ENCODE measurements around the gene ATP6V0C.

ATP6V0C gene

DNA sequence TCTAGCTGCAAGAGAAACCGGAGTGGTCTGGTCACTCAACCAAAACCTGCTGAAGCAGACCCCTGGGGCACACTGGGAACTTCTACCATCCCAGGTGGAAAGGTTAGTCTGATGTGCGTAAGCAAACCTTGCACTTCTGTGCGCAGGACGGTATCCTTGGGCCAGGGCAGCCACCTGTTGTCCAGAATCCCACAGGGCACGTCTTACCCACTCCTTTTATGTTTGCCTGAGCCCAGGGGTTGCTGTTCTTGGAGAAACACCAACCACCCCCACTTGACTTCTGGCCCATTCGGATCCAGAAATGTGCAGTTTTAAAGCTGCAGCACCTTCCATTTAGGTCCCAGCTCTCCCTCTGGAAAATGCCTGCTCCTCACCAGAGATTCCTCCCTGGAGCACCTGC, 20.1 kb upstream of the ATP6V0C start:
- DNase-seq: no peak

DNA sequence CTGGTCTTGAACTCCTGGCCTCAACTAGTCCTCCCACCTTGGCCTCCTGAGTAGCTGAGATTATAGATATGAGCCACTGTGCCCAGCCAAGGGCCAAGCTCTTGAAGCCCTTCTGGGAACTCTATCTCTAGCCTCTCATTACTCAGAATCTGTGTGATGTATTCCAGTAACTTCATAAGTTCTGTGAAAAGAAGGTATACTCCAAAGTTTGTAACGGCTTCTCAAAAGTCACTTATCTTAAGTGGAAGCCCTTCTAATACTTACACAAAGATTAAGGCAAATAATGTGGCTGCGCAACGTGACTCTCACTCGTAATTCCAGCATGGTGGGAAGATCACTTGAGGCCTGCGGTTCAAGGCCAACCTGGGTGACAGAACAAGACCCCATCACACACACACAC, 19.1 kb upstream of the ATP6V0C start:
- no peak for DNase-seq

DNA sequence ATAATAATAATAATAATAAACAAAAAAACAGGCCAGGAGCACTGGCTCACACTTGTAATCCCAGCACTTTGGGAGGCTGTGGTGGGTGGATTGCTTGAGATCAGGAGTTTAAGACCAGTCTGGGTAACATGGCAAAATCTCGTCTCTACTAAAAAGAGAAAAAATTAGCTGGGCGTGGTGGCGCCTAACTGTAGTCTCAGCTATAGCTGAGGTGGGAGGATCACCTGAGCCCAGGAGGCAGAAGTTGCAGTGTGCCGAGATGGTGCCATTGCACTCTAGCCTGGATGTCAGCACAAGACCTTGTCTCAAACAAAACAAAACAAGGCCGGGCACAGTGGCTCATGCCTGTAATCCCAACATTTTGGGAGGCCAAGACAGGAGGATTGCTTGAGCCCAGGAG, 18.7 kb upstream of the ATP6V0C start:
- DNase-seq: no peak

DNA sequence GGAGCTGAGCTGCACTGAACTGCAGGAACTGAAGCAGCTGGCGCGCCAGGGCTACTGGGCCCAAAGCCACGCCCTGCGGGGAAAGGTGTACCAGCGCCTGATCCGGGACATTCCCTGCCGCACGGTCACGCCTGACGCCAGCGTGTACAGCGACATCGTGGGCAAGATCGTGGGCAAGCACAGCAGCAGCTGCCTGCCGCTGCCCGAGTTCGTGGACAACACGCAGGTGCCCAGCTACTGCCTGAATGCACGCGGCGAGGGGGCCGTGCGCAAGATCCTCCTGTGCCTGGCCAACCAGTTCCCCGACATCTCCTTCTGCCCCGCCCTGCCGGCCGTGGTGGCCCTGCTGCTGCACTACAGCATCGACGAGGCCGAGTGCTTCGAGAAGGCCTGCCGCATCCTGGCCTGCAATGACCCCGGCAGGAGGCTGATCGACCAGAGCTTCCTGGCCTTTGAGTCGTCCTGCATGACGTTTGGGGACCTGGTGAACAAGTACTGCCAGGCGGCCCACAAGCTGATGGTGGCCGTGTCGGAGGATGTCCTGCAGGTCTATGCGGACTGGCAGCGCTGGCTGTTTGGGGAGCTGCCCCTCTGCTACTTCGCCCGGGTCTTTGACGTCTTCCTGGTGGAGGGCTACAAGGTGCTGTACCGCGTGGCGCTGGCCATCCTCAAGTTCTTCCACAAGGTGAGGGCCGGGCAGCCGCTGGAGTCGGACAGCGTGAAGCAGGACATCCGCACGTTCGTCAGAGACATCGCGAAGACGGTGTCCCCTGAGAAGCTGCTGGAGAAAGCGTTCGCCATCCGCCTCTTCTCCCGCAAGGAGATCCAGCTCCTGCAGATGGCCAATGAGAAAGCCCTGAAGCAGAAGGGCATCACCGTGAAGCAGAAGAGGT, 17.3 kb upstream of the ATP6V0C start:
- DNase-seq: no peak

DNA sequence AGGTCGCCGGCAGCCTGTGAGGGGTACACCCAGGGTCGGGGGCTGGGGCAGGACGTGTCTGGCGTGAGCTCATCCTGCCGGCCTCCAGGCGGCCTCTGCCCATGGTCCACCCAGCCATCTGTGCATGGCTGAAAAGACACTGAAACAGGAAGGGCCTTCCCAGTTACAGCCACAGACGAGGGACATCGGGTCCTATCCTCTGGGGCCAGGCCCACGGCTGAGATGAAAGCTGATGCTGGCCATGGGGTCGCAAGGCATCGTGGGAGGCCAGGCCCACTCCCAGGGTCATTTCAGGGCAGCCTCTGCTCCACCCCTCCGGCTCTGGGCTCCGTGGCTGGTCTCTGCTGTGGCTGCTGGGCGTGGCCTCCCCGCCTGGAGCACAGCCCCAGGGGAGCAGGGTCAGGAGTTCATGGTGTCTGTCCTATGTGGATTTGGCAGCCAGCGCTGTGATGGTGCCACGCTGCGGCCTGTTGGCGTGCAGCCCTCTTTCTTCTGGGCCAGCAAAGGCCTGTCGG, 16.6 kb upstream of the ATP6V0C start:
- no peak for DNase-seq

DNA sequence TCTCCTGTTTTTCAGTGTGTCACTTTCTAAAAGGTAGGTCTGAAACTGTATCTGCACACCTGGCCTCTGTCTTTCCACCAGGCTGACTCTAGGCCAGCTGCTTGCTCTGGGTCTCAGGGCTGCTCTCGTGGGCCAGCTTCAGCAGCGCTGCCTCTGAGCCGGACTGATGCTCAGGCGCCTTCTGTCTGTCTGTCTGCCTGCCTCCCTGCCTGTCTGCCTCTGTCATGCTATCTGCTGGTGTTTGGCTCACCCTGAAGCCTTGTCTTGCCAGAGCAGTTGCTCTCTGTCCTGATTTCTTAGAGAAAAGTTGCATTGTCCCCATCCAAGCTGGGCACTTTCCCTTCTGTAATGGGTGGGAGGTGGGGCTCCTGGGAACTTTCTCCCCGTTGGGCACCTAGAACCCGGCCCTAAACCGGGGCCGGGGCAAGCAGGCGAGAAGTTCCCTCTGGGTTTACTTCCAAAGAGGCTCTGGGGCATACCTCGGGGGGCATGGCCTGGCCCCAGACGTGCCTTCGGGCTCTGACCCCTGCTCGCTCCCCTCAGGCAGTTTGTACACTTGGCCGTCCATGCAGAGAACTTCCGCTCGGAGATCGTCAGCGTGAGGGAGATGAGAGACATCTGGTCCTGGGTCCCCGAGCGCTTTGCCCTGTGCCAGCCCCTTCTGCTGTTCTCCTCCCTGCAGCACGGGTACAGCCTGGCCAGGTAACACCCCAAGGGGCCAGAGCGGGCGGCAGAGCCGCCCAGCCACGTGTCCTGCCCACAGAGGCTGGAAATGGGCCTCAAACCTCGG, 15.9 kb upstream of the ATP6V0C start:
- no peak for DNase-seq

DNA sequence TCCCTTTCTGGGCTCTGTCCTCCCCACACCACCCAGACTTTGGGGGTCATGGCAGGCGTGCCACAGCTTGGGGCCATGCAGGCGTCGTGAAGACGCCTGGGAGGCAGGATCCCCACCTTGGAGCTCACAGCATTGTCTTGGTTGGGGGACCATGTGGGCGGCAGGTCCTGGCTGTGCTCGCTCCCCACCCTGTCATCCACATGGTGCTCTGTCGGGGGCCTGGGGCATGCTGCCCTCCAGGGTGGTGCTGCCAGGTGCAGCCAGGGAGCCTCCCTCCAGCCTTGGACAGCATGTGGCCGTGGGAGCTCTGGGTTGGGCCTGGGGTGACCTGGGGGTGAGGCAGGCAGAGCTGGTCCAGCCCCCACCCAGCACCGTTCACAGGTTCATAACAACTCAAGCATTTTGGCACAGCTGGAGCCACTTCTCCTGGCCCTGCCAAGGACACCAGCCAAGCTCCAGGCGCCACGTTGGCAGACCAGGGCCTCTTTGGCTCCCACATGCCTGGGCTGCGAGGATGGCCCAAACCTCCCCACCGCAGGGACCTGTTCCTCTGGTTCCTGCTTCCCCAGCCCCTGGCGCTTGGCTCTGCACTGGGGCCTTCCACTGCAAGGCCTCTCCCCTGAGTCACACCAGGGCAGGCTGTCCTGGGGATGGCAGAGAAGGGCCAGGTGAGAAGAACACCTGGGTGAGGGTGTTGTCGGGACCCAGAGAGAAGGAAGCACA, 15.1 kb upstream of the ATP6V0C start:
- DNase-seq: no peak

DNA sequence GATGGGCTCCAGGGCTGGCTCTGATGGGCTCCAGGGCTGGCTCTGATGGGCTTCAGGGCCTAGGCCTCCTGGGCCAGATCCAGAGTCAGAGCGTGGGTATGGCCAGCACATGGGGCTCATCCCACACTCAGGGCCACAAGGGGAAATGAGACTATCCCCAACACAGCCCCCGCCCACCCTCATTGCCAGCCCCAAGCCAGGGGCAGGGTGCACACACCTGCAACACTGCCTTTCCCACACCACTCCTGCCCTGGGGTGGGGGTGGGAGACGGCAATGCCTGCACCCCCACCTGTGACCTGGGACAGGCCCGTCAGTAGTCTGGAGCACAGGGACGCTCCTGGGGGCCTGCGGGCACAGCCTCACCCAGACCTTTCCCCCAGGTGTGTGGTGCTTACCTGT, 14.3 kb upstream of the ATP6V0C start:
- no peak for DNase-seq

DNA sequence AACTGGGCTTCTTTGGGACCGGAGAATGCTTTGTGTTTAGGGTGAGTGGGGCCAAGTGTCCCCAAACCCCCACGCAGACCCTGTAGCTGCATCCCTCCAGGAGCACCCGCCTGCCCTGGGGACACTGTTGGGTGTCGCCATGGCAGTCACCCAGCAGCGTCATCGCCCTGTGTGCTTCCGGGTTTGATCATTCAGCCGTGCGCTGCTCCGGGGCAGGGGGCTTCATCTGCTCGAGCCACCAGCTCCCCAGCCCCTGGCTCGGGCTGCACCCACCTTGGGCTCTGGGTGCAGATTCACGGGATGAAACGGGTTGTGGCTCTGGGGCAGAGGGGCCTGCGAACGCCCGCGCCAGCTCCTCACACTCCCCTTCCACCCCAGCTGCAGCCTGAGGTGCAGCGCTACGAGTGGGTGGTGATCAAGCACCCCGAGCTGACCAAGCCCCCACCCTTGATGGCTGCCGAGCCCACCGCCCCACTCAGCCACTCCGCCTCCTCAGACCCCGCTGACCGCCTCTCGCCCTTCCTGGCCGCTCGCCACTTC, 13.8 kb upstream of the ATP6V0C start:
- DNase-seq: no peak

DNA sequence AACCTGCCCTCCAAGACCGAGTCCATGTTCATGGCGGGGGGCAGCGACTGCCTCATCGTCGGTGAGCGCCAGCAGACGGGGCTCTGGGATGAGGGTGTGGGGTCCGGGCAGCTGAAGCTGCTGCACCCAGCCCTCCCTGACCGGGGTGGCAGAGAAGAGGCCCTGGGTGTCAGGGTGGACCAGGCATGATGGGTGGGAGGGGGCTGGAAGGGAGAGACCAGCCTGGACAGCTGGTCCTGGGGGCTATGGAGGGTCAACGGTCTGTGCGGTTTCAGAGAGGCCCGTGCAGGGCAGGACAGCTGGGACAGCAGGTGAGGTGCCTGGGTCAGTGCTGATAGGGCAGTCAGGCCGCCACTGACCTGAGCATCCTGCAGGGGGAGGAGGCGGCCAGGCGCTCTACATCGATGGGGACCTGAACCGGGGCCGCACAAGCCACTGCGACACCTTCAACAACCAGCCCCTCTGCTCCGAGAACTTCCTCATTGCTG, 13.3 kb upstream of the ATP6V0C start:
- no peak for DNase-seq

DNA sequence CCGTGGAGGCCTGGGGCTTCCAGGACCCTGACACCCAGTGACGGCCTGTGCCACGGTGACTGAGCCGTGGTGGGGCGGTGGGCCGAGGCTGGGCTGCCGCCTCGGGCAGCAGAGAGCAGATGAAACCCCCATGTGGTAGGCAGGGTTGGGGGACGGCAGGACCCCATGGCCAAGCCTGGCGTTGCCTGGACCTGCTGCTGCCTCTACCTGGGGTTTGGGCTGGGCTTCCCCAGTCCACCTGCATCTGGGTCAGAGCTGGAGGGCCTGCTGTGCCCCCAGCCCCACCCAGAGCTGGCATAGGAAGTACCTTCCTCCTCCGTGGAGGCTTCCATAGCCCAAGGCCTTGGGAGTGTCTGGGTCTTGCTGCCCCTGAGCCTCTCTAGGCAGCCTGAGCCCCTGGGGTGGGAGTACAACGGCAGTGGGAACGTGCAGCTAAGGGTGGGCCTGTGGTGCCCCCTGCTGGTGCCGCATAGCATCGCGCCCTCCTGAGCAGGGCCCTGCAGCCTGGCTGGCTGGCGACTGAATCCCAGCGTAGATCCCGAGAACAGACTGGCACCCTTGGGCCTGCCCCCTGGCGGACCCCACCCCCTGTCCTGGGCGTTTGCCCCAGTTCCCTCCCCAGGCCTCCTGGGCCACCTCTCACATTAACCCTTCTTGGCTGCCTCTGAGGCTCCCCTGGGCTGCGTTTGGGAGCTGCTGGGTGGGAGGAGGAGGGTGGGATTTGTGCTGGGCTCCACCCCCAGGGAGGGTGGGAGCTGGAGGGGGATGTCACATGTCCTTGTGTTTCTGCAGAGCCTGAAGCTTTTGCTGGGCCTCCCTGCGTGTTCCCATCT, 12.6 kb upstream of the ATP6V0C start:
- DNase-seq: no peak

DNA sequence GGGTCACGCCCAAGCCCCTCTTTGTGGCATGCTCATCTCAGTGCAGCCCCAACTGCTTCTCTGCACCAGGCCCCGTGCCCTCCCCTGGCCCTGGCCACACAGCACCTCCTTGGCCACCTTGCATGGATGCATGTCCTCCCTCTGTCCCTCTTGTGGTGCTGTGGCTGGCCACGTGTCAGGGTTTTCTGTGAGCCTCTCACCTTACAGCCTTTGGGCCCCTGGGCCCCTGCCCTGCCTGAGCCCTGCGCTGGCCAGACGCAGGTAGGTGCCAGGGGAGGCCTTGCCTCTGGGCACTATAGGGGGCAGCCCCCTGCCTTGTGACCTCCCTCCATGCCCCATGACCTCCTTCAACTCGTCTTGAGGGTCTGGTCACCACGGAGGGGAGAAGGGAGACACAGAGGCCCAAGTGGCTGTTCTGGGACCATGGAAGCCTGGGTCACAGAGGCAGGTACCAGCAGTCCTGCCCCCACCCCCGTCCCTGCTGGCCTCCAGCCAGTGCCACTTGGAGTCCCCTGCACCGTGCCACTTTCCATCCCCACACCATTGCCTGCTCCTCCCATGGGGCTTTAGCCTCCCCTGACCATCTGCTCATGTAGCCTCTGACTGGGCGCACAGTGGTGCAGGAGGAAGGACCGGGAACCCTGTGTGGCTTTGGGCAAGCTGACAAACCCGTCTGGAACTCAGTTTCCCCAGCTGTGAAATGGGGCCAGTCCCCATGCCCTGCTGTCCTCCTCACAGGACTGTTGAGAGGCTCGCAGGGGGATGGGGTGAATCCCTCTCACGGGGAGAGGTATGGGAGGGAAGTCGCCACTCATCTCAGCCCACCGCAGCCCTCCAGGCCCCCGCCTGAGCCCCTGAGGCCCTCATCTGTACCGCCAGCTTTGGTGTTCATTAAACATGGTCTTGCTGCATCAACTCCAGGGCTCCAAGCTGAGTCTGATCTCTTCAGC, 11.5 kb upstream of the ATP6V0C start:
- DNase-seq: no peak

DNA sequence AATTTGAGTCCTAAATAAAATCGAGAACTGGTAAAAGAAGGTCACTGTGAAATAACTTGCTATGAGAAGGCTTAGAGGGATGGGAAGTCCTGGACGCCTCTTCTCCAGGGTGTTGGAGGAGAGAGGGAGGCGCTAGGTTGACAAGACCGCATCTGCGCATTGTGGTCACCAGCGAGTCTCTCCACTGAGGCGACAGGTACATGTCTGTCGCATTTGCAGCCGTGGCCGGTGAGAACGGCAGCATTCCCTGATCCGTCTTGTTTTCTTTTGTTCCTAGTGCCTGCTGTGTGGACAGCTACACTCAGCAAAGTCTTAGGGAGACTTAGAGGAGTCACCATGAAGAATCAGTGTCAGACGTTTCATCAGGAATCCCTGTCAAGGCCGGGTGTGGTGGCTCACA, 8.1 kb upstream of the ATP6V0C start:
- no peak for DNase-seq

DNA sequence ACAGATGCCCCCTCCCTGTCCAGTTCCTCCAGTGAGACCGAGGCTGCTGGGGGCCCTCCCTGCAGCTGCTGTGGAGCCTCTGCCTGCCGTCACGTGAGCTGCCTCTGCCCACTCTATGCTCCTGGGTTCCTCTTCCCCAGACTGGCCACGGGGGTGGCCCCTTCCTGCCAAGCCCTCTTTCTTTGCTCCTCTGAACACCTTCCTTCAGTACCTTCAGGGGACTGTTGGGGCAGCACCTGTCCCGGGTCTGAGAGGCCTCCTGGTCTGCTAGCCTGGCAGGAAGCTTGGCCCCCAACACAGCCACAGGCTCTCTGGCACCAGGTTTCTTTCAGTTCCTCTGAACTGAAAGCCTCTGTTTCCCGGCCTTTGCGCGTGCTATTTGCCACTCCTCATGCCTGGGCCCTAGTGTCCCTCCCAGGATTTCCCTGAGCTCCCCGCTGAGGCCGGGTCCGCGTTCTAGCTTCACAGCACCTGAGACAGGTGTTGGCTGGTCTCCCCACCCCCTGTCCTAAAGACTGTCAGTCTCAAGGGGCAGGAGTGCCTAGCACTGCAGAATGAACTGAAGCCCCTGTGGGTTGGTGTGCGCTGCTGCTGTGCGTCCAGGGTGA, 6.6 kb upstream of the ATP6V0C start:
- DNase-seq: no peak

DNA sequence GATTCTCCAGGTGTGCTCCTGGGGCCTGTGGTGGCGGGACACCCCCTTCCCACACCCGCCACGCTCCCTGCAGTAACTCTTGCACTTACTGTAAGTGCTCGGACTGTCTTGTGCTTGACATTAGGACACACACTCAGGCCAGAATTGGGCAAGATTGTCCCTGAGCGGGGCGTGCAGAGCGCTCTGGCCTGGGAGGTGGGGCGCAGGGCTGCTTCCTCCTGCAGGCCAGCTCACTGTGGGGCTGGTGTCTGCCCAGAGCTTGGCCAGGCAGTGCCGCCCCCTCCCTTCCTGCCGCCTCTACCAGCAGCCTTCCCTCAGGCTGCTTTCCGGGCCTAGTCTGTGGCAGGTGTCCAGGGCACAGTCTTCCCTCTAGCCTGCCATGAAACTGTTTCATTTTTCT, 6.1 kb upstream of the ATP6V0C start:
- no peak for DNase-seq

DNA sequence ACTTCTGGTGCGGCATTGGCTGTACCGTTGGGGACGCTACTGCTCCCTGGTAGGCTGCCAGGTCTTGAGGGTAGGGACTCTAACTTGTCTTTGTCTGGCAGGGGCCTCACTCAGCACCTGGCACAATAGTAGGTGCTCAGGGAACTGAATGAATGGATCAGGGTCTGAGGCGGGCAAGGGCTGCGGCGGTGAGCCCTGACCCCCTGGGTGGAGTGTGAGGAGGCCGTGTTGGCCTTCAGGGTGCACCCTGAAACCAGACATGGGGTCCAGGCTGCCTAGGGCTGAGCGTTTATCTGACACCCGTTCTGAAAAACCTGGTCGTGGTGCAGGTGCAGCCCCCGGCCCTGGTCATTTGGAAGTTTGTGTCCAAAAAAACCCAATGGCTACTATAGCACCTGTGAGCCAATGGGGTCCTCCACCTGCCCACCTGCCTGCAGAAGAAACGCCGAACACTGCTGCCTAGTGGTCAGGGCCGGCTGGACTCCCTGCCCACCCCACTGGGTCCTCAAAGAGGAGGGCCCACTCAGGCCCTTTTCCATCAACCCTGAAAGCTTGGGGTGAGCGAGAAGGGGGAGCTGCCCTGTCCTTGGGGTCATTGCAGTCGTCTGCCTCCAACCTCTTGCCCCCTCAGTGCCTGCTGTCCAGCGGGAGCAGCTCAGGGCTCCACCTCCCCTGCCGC, 4.9 kb upstream of the ATP6V0C start:
- DNase-seq: no peak

DNA sequence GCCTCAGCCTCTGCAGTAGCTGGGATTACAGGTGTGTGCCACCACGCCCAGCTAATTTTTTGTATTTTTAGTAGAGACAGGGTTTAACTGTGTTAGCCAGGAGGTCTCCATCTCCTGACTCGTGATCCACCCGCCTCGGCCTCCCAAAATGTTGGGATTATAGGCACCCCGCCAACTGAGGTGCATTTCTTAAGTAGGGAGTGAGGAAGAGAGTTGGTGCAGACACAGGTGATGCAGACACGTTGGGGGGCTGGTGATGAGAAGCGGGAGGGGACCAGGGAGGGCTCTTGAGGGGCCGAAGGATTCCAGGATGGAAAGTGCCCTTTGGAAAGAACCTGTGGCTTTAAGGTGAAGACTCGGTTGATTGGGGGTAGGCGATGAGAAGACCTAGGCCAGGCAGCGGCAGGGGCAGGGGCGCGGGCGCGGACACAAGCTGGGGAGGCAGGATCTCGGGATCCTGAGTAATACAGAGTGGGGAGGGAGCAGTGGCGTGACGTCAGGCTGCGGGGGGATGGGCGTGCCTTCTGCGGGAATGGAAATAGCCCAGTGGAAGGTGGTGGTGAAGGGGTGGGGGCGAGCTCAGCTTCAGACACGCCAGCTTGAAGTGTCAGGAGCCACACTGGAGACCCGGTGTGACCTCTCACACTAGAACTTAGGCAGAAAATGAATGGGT, 2.5 kb upstream of the ATP6V0C start:
- DNase-seq: no peak

DNA sequence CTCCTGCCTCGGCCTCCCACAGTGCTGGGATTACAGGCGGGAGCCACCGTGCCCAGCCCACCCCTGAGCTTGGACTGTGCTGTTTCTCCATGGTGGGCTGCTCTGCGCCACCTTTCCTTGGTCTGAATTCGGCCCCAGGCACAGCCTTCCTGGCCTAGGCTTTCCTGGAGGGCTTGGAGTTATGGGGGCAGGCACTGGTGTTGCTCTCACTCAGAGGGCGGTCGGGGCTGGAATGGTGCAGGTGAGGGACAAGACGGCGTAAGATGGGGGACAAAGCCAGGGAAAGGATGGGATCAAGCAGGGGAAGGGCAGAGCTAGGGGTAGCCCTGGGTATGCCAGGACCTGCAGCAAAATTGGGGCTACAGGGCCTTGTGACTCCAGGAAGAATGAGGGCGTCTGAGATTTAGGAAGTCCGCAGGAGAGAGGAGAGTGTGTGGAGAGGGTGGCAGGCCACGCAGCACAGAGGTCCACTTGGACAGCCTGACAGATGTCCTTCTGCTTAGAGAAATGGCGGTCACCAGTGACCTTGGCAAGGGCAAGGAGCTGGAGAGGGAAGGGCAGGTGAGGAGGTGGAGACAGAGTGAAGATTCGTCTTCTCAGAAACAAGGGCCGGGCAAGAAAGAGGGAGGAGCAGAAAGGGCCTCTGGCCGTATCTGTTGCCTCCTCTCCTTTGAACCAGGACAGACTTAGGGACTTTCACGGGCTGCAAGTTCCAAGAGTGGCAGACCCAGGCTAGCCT, 1.6 kb upstream of the ATP6V0C start:
- DNase-seq: no peak
